Mucosa of stomach (tissue), 1 donor: ENCODE results near the gene PRCC.

ENCODE experiments used
- H3K27me3 ChIP-seq: one replicate; pipeline ENCODE4 v1.7.0; 2013; ENCODE audit warnings: mild to moderate bottlenecking, low read length; ENCODE audit not compliant: control insufficient read depth, insufficient read depth
- H3K36me3 ChIP-seq: one replicate; pipeline ENCODE4 v1.7.0; 2013; ENCODE audit warnings: low read length; ENCODE audit not compliant: control insufficient read depth, insufficient read depth
- H3K4me1 ChIP-seq: one replicate; pipeline ENCODE4 v1.7.0; 2013; ENCODE audit warnings: mild to moderate bottlenecking, low read length; ENCODE audit not compliant: control insufficient read depth, insufficient read depth
- H3K4me3 ChIP-seq: one replicate; pipeline ENCODE4 v1.7.0; 2013; ENCODE audit warnings: low read length
- H3K9ac ChIP-seq: one replicate; pipeline ENCODE4 v1.7.0; 2013; ENCODE audit warnings: mild to moderate bottlenecking, low read length, moderate library complexity
- H3K9me3 ChIP-seq: one replicate; pipeline ENCODE4 v1.7.0; 2013; ENCODE audit warnings: mild to moderate bottlenecking, low read length, moderate library complexity; ENCODE audit not compliant: control insufficient read depth
- donor health status: Pancreatic carcinoma.

The PRCC gene

GRCh38 chr1:156772728-156773497 lies 5.6 kb downstream of the PRCC start:
- Histone ChIP-seq H3K27me3 (no peaks in the 10 kb centered on the region), H3K4me3 (no peak overlapping the region), H3K4me1 (peaks cover 13% of the 10 kb centered on the region), H3K9ac (no peak overlapping the region), H3K36me3 (no peaks in the 10 kb centered on the region), H3K9me3 (no peaks in the 10 kb centered on the region)

DNA sequence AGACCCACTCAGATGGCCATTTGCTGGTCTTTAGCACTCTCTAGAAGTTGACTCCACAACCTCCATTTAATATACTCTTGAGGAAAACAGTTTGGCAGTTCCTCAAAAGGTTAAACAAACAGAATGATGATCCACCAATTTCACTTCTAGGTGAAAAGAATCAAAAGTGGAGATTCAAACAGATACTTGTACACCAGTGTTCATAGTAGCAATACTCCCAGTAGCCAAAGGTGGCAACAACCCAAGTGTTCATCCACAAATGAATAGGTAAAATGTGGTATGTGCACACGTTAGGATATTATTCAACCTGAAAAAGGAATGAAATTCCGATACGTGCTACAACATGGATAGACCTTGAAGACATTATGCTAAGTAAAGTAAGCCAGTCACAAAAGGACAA lies 6.3 kb downstream of the PRCC start:
- H3K36me3 ChIP-seq = no peaks in the 10 kb centered on the region
- H3K4me1 ChIP-seq = peaks cover 13% of the 10 kb centered on the region
- no peak overlapping the region for H3K4me3 ChIP-seq
- no peaks in the 10 kb centered on the region for H3K27me3 ChIP-seq
- no peak overlapping the region for H3K9ac ChIP-seq
- no peaks in the 10 kb centered on the region for H3K9me3 ChIP-seq

GRCh38 chr1:156775799-156776198 lies 8.5 kb downstream of the PRCC start:
- H3K4me1 ChIP-seq = peaks cover 6% of the 10 kb centered on the region

GRCh38 chr1:156776942-156777341 lies 9.6 kb downstream of the PRCC start:
- no peaks in the 10 kb centered on the region for H3K36me3 ChIP-seq
- no peaks in the 10 kb centered on the region for H3K9me3 ChIP-seq
- no peak overlapping the region for H3K9ac ChIP-seq
- peaks cover 6% of the 10 kb centered on the region for H3K4me1 ChIP-seq
- no peaks in the 10 kb centered on the region for H3K27me3 ChIP-seq
- no peak overlapping the region for H3K4me3 ChIP-seq

More at GRCh38 chr1:156775799-156776198, 8.5 kb downstream of the PRCC start:
- Histone ChIP-seq H3K27me3 (no peaks in the 10 kb centered on the region), H3K36me3 (no peaks in the 10 kb centered on the region), H3K4me3 (no peak overlapping the region), H3K9ac (no peak overlapping the region), H3K9me3 (no peaks in the 10 kb centered on the region)

- no peak overlapping the region for H3K4me3 ChIP-seq
- no peaks in the 10 kb centered on the region for H3K36me3 ChIP-seq
- H3K27me3 ChIP-seq = no peaks in the 10 kb centered on the region
- no peak overlapping the region for H3K9ac ChIP-seq
- no peaks in the 10 kb centered on the region for H3K9me3 ChIP-seq
- peaks cover 5% of the 10 kb centered on the region for H3K4me1 ChIP-seq
Measured at GRCh38 chr1:156777573-156777972, 10.2 kb downstream of the PRCC start.

DNA sequence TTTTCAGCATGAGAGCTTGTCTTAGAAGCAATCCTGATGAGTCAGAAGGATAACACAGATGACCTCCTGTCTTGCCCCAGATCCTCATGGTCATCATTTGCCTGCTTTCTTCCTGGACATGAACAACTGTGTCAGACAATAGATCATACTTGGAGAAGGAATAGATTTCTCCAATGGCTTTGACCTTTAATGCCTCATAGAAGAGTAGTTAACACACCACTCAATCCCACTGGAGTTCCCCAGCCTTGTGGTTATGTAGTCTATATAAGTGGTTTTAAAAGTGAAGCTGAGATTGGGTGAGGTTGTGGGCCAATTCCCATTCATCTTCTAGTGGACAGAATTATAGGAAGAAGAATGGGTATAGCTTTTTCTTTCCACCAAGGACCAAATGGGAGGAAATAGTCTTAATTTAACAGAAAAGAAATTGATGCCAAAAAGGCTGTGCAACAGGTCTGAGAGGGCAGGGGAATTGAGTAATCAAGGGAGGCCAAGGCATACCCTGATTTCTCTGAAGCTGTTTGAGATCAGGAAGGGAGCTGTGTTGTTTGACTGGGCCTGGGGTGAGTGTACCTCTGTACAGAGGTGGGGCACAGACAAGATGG lies 14.4 kb downstream of the PRCC start:
- Histone ChIP-seq H3K9me3 (no peaks in the 10 kb centered on the region), H3K4me1 (no peaks in the 10 kb centered on the region), H3K27me3 (no peaks in the 10 kb centered on the region), H3K36me3 (no peaks in the 10 kb centered on the region), H3K4me3 (no peak overlapping the region), H3K9ac (no peak overlapping the region)

DNA sequence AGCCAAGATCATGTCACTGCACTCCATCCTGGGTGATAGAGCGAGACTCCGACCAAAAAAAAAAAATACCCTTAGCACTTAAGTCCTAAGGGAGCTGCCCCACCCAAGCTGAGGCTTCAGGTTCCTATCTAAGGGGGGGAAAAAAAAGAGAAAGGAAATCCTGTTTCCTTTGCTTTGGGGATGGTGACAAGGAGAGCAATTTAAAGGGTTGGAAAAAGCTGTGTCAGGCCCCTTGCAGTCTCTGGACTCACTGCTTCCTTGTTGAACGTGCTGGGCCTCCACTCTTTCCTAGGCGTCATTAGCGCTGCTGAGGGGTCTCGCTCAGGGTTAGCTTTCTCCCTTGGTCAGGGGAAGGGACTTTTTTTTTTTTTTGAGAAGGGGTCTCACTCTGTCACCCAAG lies 18.1 kb downstream of the PRCC start:
- H3K9ac ChIP-seq = no peak overlapping the region
- no peaks in the 10 kb centered on the region for H3K9me3 ChIP-seq
- H3K27me3 ChIP-seq = no peaks in the 10 kb centered on the region
- H3K4me1 ChIP-seq = no peaks in the 10 kb centered on the region
- no peak overlapping the region for H3K4me3 ChIP-seq
- H3K36me3 ChIP-seq = no peaks in the 10 kb centered on the region

- Histone ChIP-seq H3K4me1 (no peaks in the 10 kb centered on the region), H3K36me3 (no peaks in the 10 kb centered on the region), H3K9me3 (no peaks in the 10 kb centered on the region), H3K27me3 (no peaks in the 10 kb centered on the region), H3K4me3 (no peak overlapping the region), H3K9ac (no peak overlapping the region)
Measured at GRCh38 chr1:156786640-156787039, 19.3 kb downstream of the PRCC start.

DNA sequence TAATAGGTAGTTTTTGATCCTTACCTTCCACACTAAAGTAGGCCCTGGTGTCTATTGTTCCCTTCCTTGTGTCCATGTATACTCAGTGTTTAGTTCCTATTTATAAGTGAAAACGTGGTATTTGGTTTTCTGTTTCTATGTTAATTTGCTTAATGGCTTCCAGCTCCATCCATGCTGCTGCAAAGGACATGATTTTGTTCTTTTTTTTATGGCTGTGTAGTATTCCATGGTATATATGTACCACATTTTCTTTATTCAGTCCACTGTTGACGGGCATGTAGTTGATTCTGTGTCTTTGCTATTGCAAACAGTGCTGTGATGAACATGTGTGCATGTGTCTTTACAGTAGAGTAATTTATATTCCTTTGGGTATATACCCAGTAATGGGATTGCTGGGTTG lies 20.8 kb downstream of the PRCC start:
- Histone ChIP-seq H3K36me3 (no peaks in the 10 kb centered on the region), H3K4me1 (no peaks in the 10 kb centered on the region), H3K4me3 (no peak overlapping the region)

DNA sequence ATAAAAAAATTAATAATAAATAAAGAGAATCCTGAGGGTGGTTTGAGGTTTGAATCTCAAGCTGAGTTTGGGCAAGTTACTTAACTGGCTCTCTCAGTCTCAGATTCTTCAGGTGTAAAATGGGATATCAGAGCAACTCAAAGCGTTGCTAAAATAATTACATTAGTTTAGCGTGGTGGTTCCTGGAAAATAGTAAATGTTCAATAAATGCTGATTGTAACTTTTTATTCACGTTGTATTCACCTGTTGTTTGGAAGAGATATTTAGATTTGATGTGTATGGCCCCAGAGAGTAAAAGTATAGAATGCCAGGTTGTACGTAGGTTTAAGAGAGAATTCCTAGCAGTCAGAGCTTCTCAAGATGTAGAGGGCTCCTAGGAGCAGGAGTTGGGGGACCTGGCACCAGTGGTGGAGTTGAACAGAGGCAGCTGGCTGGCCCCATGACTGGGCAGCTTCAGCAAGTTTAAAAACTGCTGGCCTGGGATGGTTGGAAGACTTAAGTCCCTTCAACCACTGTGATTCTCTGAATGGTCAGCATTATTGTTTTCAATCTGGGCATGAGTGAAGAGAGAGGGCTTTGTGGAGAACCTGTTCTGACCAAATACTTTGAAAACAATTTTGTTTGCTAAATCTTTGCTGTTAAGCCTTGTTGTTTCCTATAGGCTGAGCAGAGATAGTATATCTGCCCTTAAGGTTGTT lies 22.4 kb downstream of the PRCC start:
- no peaks in the 10 kb centered on the region for H3K4me1 ChIP-seq
- H3K36me3 ChIP-seq = peaks cover 6% of the 10 kb centered on the region
- H3K9me3 ChIP-seq = no peaks in the 10 kb centered on the region
- no peak overlapping the region for H3K9ac ChIP-seq
- no peak overlapping the region for H3K4me3 ChIP-seq
- H3K27me3 ChIP-seq = no peaks in the 10 kb centered on the region

More for the DNA sequence above, 20.8 kb downstream of the PRCC start:
- H3K27me3 ChIP-seq = no peaks in the 10 kb centered on the region
- H3K9me3 ChIP-seq = no peaks in the 10 kb centered on the region
- H3K9ac ChIP-seq = no peak overlapping the region

- Histone ChIP-seq H3K9me3 (no peaks in the 10 kb centered on the region), H3K4me3 (no peak overlapping the region), H3K36me3 (peaks cover 10% of the 10 kb centered on the region), H3K27me3 (no peaks in the 10 kb centered on the region), H3K9ac (no peak overlapping the region), H3K4me1 (no peaks in the 10 kb centered on the region)
Measured at GRCh38 chr1:156794506-156795373, 27.4 kb downstream of the PRCC start.
